Keratinocyte (primary cell): ENCODE results near the gene BABAM2. TPM values are rescaled to one million over a fixed set of nuclear protein-coding genes. Genes with fewer than 3 reads are reported as not detected.

ENCODE experiments used
- DNase-seq: peaks from one replicate; pipeline ENCODE4 v3.0.0-alpha.2; 2011; ENCODE audit warnings: low read depth, missing footprints, low spot score
- FAIRE-seq: peaks from 2 replicates; lab custom pipeline; 2011; peaks lifted over from hg19 to GRCh38; lab: Jason Lieb, UNC
- H2AFZ ChIP-seq: 2 replicates; pipeline ENCODE4 v1.6.0; 2012; ENCODE audit warnings: low read length, control low read depth, inconsistent platforms; ENCODE audit not compliant: control insufficient read depth
- H3K27ac ChIP-seq: 2 replicates; pipeline ENCODE4 v1.5.1; 2011; ENCODE audit warnings: low read length; ENCODE audit not compliant: control insufficient read depth, insufficient read depth
- H3K27me3 ChIP-seq: 3 replicates; pipeline ENCODE4 v1.6.0; 2011; ENCODE audit warnings: low read length; ENCODE audit not compliant: control insufficient read depth, insufficient read depth; ENCODE audit errors: extremely low read depth
- H3K36me3 ChIP-seq, 2 experiments: 2 replicates in 1 of 2; 3 replicates in 1 of 2; pipeline ENCODE4 v1.5.1; 2011; ENCODE audit warnings: low read length in 2 of 2, mild to moderate bottlenecking in 1 of 2; ENCODE audit not compliant: control insufficient read depth in 2 of 2, insufficient read depth in 2 of 2; ENCODE audit errors: extremely low read depth in 1 of 2
- H3K4me1 ChIP-seq: 3 replicates; pipeline ENCODE4 v1.5.1; 2011; ENCODE audit warnings: low read length; ENCODE audit not compliant: control insufficient read depth, insufficient read depth; ENCODE audit errors: extremely low read depth
- H3K4me2 ChIP-seq: 3 replicates; pipeline ENCODE4 v1.6.0; 2011; ENCODE audit warnings: low read depth, low read length; ENCODE audit not compliant: control insufficient read depth, insufficient read depth; ENCODE audit errors: extremely low read depth
- H3K4me3 ChIP-seq, 3 experiments: fragments of 200-600 bp in 1 of 3; sonication (generic) in 1 of 3; 2 replicates in 2 of 3; 3 replicates in 1 of 3; pipeline ENCODE4 v1.5.1; 2011 to 2016; ENCODE audit warnings: low read length in 3 of 3, mild to moderate bottlenecking in 3 of 3, control low read depth in 2 of 3, inconsistent platforms in 1 of 3, low read depth in 1 of 3, mixed read lengths in 1 of 3, mixed run types in 1 of 3, moderate library complexity in 1 of 3; ENCODE audit not compliant: control insufficient read depth in 2 of 3, insufficient read depth in 2 of 3; ENCODE audit errors: extremely low read depth in 1 of 3
- H3K79me2 ChIP-seq: 2 replicates; pipeline ENCODE4 v1.6.0; 2012; ENCODE audit warnings: low read length; ENCODE audit not compliant: control insufficient read depth, insufficient read depth
- H3K9ac ChIP-seq: 3 replicates; pipeline ENCODE4 v1.6.0; 2011; ENCODE audit warnings: low read length; ENCODE audit not compliant: control insufficient read depth, insufficient read depth; ENCODE audit errors: extremely low read depth
- H3K9me1 ChIP-seq: 3 replicates; pipeline ENCODE4 v1.6.0; 2011; ENCODE audit warnings: low read length; ENCODE audit not compliant: control insufficient read depth, insufficient read depth; ENCODE audit errors: extremely low read depth
- H3K9me3 ChIP-seq: 2 replicates; pipeline ENCODE4 v1.5.1; 2012; ENCODE audit warnings: low read depth, low read length; ENCODE audit not compliant: control insufficient read depth
- H4K20me1 ChIP-seq: 3 replicates; pipeline ENCODE4 v1.6.0; 2011; ENCODE audit warnings: low read length; ENCODE audit not compliant: control insufficient read depth, insufficient read depth; ENCODE audit errors: extremely low read depth
- CTCF ChIP-seq, 3 experiments: IDR thresholded peaks in 1 of 3; conservative IDR thresholded peaks in 1 of 3; optimal IDR thresholded peaks in 1 of 3; 2 replicates in 2 of 3; 3 replicates in 1 of 3; pipeline versions ENCODE3 to v1.5.1; 2011; ENCODE audit warnings: low read length in 3 of 3, mild to moderate bottlenecking in 3 of 3, moderate library complexity in 2 of 3, control low read depth in 1 of 3, inconsistent platforms in 1 of 3; ENCODE audit not compliant: insufficient read depth in 2 of 3; ENCODE audit errors: extremely low read depth in 1 of 3
- EZH2 ChIP-seq: IDR thresholded peaks from one replicate; pipeline ENCODE4 v1.6.1; 2012; ENCODE audit warnings: inconsistent platforms, mild to moderate bottlenecking, low read length, moderate library complexity
- dilution Hi-C: fragments of 300-500 bp; cut with MboI; formaldehyde crosslinking; loops from one replicate; pipeline ENCODE4 v1.7.0; 2020; ENCODE audit warnings: low sequenced_read_pairs; ENCODE audit not compliant: extremely low pct_ligation_motif_present
- polyA plus RNA-seq, 5 experiments: library from polyadenylated mRNA; depleted of rRNA in 3 of 5; stranded (reverse) in 3 of 5; stranded (forward) in 1 of 5; unstranded in 1 of 5; fragments of >200 nt; gene quantifications; 1 replicate in 1 of 5; 2 replicates in 3 of 5; 3 replicates in 1 of 5; pipeline versions ENCODE4 v1.2.1 to v1.2.3, GENCODE V29; 2011 to 2012; ENCODE audit warnings: missing spikeins in 2 of 5, low read depth in 1 of 5, low replicate concordance in 1 of 5

BABAM2 gene
- polyA plus RNA-seq, 1 donor (not counting 4 experiments of a cell fraction or from before 2014, with no cell fraction given): 29.8 TPM

GRCh38 chr2:28095622-28096021 is 205.1 kb downstream of the BABAM2 start:
- Histone ChIP-seq H3K4me2 (no peak overlapping the region), H3K79me2 (no peaks in the 10 kb centered on the region), H4K20me1 (no peaks in the 10 kb centered on the region), H3K9me3 (no peaks in the 10 kb centered on the region), H2AFZ (no peak overlapping the region), H3K9me1 (no peaks in the 10 kb centered on the region), H3K4me1 (peaks cover 1% of the 10 kb centered on the region), H3K4me3 (no peak overlapping the region), H3K27ac (no peak overlapping the region), H3K9ac (no peak overlapping the region), H3K36me3 (no peaks in the 10 kb centered on the region), H3K27me3 (no peaks in the 10 kb centered on the region)
- no peak for FAIRE-seq
- DNase-seq: no peak
- TF ChIP-seq EZH2 (no peak), CTCF (optimal IDR thresholded peaks at IDR 0.05 in 1 of 3, IDR thresholded peaks at IDR 0.05 in 1 of 3, conservative IDR thresholded peaks at IDR 0.05 in 1 of 3; ENCODE audit: extremely low read depth in 1 of 3, insufficient read depth in 2 of 3, low read length in 3 of 3) (no peak)
- dilution Hi-C loops: no loop called here

- H3K9me1 ChIP-seq: no peaks in the 10 kb centered on the region
- no peak overlapping the region for H3K4me2 ChIP-seq
- DNase-seq (no peak), FAIRE-seq (no peak)
- no peaks in the 10 kb centered on the region for H4K20me1 ChIP-seq
- dilution Hi-C loops: no loop called here
- no peaks in the 10 kb centered on the region for H3K36me3 ChIP-seq
- no peak overlapping the region for H2AFZ ChIP-seq
- TF ChIP-seq EZH2 (no peak), CTCF (optimal IDR thresholded peaks at IDR 0.05 in 1 of 3, IDR thresholded peaks at IDR 0.05 in 1 of 3, conservative IDR thresholded peaks at IDR 0.05 in 1 of 3; ENCODE audit: extremely low read depth in 1 of 3, insufficient read depth in 2 of 3, low read length in 3 of 3) (no peak)
- H3K27ac ChIP-seq: no peak overlapping the region
- no peaks in the 10 kb centered on the region for H3K79me2 ChIP-seq
- no peak overlapping the region for H3K4me3 ChIP-seq
- peaks cover 9% of the 10 kb centered on the region for H3K4me1 ChIP-seq
- H3K9me3 ChIP-seq: no peaks in the 10 kb centered on the region
- no peak overlapping the region for H3K9ac ChIP-seq
- H3K27me3 ChIP-seq: no peaks in the 10 kb centered on the region
Measured at GRCh38 chr2:28096421-28096820, 205.9 kb downstream of the BABAM2 start.
